MM.1S (cell line): ENCODE results near the gene UTP25.

Experiments used
- DNase-seq: peaks from one replicate; pipeline ENCODE4 v3.0.0-alpha.2; 2015
- H2AFZ ChIP-seq: fragments of 300-600 bp; sonication (generic); 2 replicates; pipeline ENCODE4 v1.6.0; 2016; ENCODE audit warnings: antibody characterized with exemption, low read length
- H3F3A ChIP-seq: fragments of 300-600 bp; sonication (generic); 2 replicates; pipeline ENCODE4 v1.6.1; 2016; ENCODE audit warnings: mild to moderate bottlenecking, antibody characterized with exemption, low read length, moderate library complexity, mixed read lengths; ENCODE audit not compliant: insufficient read depth
- H3K27ac ChIP-seq: fragments of 300-600 bp; sonication (generic); 2 replicates; pipeline ENCODE4 v1.5.1; 2016; ENCODE audit warnings: mild to moderate bottlenecking, low read length
- H3K27me3 ChIP-seq: fragments of 300-600 bp; sonication (generic); replicated peaks from 2 replicates; pipeline ENCODE4 v1.6.0; 2016; ENCODE audit warnings: low read length; ENCODE audit not compliant: insufficient read depth
- H3K36me3 ChIP-seq: fragments of 300-600 bp; sonication (generic); replicated peaks from 2 replicates; pipeline ENCODE4 v1.6.1; 2016; ENCODE audit warnings: mild to moderate bottlenecking, low read length, mixed read lengths; ENCODE audit not compliant: insufficient read depth
- H3K4me1 ChIP-seq: fragments of 300-600 bp; sonication (generic); 2 replicates; pipeline ENCODE4 v1.6.1; 2016; ENCODE audit warnings: low read length, mixed read lengths
- H3K4me2 ChIP-seq: fragments of 300-600 bp; sonication (generic); 2 replicates; pipeline ENCODE4 v1.6.0; 2016; ENCODE audit warnings: low read depth, low read length
- H3K4me3 ChIP-seq: fragments of 300-600 bp; sonication (generic); 2 replicates; pipeline ENCODE4 v1.5.1; 2016; ENCODE audit warnings: low read length, mixed read lengths
- H3K79me2 ChIP-seq: fragments of 300-600 bp; sonication (generic); 2 replicates; pipeline ENCODE4 v1.6.1; 2016; ENCODE audit warnings: mixed run types, low read length, mixed read lengths
- H3K9ac ChIP-seq: fragments of 300-600 bp; sonication (generic); 2 replicates; pipeline ENCODE4 v1.6.1; 2016; ENCODE audit warnings: low read length, mixed read lengths
- H3K9me2 ChIP-seq: fragments of 300-600 bp; sonication (generic); replicated peaks from 2 replicates; pipeline ENCODE4 v1.6.1; 2016; ENCODE audit warnings: mild to moderate bottlenecking, low read length, mixed read lengths; ENCODE audit not compliant: insufficient read depth
- H3K9me3 ChIP-seq: fragments of 300-600 bp; sonication (generic); replicated peaks from 2 replicates; pipeline ENCODE4 v1.6.1; 2016; ENCODE audit warnings: mild to moderate bottlenecking, low read length, mixed read lengths; ENCODE audit not compliant: insufficient read depth
- H4K20me1 ChIP-seq: fragments of 300-600 bp; sonication (generic); 2 replicates; pipeline ENCODE4 v1.6.1; 2016; ENCODE audit warnings: mild to moderate bottlenecking, low read length, moderate library complexity, mixed read lengths; ENCODE audit not compliant: insufficient read depth
- EZH2 ChIP-seq: fragments of 300-600 bp; sonication (generic); optimal IDR thresholded peaks from 2 replicates; pipeline ENCODE3; 2017; ENCODE audit warnings: low read depth, mild to moderate bottlenecking, antibody characterized with exemption, low read length, mixed read lengths
- EZH2phosphoT487 ChIP-seq: fragments of 300-600 bp; sonication (generic); IDR thresholded peaks from 2 replicates; pipeline ENCODE4 v1.6.1; 2018; ENCODE audit warnings: antibody characterized with exemption, low read length
- TF ChIP-seq, protein P1 (sequence below): fragments of 300-600 bp; sonication (generic); IDR thresholded peaks from 2 replicates; pipeline ENCODE4 v1.5.1; 2016; ENCODE audit warnings: antibody characterized with exemption, low read length, mixed read lengths

Gene UTP25

DNA sequence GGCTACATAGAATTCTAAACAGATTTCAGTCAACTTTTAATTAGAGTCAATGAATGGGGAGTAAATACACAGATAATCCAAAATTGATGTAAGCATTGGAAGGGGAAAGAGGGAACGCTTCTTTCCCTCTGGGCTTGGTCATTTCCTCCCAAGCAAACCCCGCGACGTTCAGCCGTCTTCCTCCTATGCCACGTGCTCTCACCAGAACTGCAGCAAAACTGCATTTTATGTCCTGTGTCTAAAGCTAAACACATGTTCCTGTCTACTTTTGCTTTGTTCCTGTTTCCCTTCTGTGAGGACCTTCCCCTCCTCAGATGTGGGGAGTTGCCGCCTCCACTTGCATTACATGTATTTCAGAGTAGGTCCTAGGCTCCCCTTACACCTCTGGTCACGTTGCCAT is 27.2 kb downstream of the UTP25 start:
- no peak overlapping the region for H3K27ac ChIP-seq
- 0 out of 2 replicates have a peak, but pooled peaks cover 9% of the 10 kb centered on the region for H3K36me3 ChIP-seq
- no peaks in the 10 kb centered on the region for H3F3A ChIP-seq
- DNase-seq: no peak
- H3K9me2 ChIP-seq: no peaks in the 10 kb centered on the region
- no peaks in the 10 kb centered on the region for H4K20me1 ChIP-seq
- no peak overlapping the region for H3K4me2 ChIP-seq
- H2AFZ ChIP-seq: no peak overlapping the region
- H3K4me1 ChIP-seq: no peaks in the 10 kb centered on the region
- no peaks in the 10 kb centered on the region for H3K9me3 ChIP-seq
- H3K27me3 ChIP-seq: no peaks in the 10 kb centered on the region
- no peak overlapping the region for H3K4me3 ChIP-seq
- H3K9ac ChIP-seq: no peak overlapping the region
- TF ChIP-seq, protein P1, sequence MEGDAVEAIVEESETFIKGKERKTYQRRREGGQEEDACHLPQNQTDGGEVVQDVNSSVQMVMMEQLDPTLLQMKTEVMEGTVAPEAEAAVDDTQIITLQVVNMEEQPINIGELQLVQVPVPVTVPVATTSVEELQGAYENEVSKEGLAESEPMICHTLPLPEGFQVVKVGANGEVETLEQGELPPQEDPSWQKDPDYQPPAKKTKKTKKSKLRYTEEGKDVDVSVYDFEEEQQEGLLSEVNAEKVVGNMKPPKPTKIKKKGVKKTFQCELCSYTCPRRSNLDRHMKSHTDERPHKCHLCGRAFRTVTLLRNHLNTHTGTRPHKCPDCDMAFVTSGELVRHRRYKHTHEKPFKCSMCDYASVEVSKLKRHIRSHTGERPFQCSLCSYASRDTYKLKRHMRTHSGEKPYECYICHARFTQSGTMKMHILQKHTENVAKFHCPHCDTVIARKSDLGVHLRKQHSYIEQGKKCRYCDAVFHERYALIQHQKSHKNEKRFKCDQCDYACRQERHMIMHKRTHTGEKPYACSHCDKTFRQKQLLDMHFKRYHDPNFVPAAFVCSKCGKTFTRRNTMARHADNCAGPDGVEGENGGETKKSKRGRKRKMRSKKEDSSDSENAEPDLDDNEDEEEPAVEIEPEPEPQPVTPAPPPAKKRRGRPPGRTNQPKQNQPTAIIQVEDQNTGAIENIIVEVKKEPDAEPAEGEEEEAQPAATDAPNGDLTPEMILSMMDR: no peak
- TF ChIP-seq EZH2 (no peak), EZH2phosphoT487 (no peak)
- no peaks in the 10 kb centered on the region for H3K79me2 ChIP-seq

DNA sequence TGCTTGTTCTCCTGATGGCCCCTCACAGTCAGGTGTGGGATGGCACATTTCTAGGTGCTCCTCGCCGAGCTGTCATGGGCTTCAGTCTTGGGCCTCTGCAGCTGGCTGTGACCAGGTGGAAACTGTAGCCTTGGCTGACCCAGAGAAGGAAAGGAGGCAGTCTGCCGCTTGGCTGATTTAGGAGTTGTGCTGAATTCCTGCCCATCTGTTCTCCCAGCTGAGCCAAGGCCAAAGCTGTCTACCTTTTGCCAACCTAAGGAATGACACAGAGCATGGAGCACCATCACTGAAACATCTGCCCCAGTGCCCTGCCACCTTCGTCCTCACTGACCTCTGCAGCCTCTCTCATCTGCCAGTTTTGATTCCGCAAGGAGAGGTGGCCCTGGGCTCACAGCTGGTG is 27.9 kb downstream of the UTP25 start:
- Histone ChIP-seq H2AFZ (no peak overlapping the region), H3F3A (no peaks in the 10 kb centered on the region), H3K27ac (no peak overlapping the region), H3K27me3 (no peaks in the 10 kb centered on the region), H3K9ac (no peak overlapping the region), H3K4me2 (no peak overlapping the region), H4K20me1 (no peaks in the 10 kb centered on the region), H3K9me2 (no peaks in the 10 kb centered on the region), H3K9me3 (no peaks in the 10 kb centered on the region), H3K4me3 (no peak overlapping the region), H3K79me2 (no peaks in the 10 kb centered on the region), H3K36me3 (0 out of 2 replicates have a peak, but pooled peaks cover 9% of the 10 kb centered on the region), H3K4me1 (no peaks in the 10 kb centered on the region)
- TF ChIP-seq EZH2phosphoT487: no peak
- TF ChIP-seq EZH2: no peak
- TF ChIP-seq, protein P1: no peak
- DNase-seq: no peak

DNA sequence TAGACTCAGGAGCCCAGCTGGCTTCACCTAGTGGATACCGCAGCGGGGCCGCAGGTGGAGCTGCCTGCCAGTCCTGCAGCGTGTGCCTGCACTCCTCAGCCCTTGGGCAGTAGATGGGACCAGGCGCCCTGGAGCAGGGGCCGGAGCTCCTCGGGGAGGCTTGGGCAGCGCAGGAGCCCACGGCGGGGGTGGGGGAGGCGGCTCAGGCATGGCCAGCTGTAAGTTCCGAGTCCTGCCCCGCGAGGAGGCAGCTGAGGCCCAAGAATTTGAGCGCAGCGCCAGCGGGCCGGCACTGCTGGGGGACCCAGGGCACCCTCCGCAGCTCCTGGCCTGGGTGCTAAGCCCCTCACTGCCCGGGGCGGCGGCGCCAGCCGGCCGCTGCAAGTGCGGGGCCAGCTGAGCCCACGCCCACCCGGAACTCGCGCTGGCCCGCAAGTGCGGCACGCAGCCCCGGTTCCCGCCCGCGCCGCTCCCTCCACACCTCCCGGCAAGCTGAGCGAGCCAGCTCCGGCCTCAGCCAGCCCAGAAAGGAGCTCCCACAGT is 30.9 kb downstream of the UTP25 start:
- Histone ChIP-seq H3K27me3 (no peaks in the 10 kb centered on the region), H3K79me2 (no peaks in the 10 kb centered on the region), H3K27ac (no peak overlapping the region), H3K4me3 (no peak overlapping the region), H3K4me2 (no peak overlapping the region), H3F3A (no peaks in the 10 kb centered on the region), H3K9me2 (no peaks in the 10 kb centered on the region), H4K20me1 (no peaks in the 10 kb centered on the region), H3K9ac (no peak overlapping the region), H3K9me3 (no peaks in the 10 kb centered on the region), H3K4me1 (no peaks in the 10 kb centered on the region), H2AFZ (no peak overlapping the region), H3K36me3 (no peaks in the 10 kb centered on the region)
- TF ChIP-seq EZH2phosphoT487: no peak
- TF ChIP-seq, protein P1: no peak
- no peak for TF ChIP-seq EZH2
- DNase-seq: no peak
